H1 (cell line): Measurements from ENCODE around the gene KCNQ2. TPM values are rescaled to one million over a fixed set of nuclear protein-coding genes. Genes with fewer than 3 reads are reported as not detected.

Source experiments
- BRCA1 ChIP-seq: IDR thresholded peaks from 2 replicates; pipeline ENCODE4 v1.6.1; 2012; ENCODE audit warnings: low read depth, low read length, improper control_type of control experiment
- CHD1 ChIP-seq: IDR thresholded peaks from 2 replicates; pipeline ENCODE4 v1.6.1; 2012; ENCODE audit warnings: low read depth, low read length, improper control_type of control experiment
- JUN ChIP-seq: IDR thresholded peaks from 2 replicates; pipeline ENCODE4 v1.6.1; 2011; ENCODE audit warnings: low read depth, mild to moderate bottlenecking, improper control_type of control experiment, low read length
- RNF2 ChIP-seq: fragments of 200-900, 300-1000 bp; sonication (generic); IDR thresholded peaks from 2 replicates; pipeline ENCODE4 v1.7.1; 2016; ENCODE audit warnings: borderline replicate concordance, low read depth, mild to moderate bottlenecking, antibody characterized with exemption, low read length; ENCODE audit not compliant: poor library complexity, severe bottlenecking; ENCODE audit errors: missing control alignments
- SUZ12 ChIP-seq: fragments of 200-600 bp; sonication (generic); IDR thresholded peaks from 2 replicates; pipeline ENCODE4 v1.6.1; 2012; ENCODE audit warnings: mild to moderate bottlenecking, inconsistent platforms, low read length, moderate library complexity, mixed read lengths
- polyA plus RNA-seq, 7 experiments: library from polyadenylated mRNA; depleted of rRNA in 3 of 7; stranded (reverse) in 5 of 7; unstranded in 2 of 7; fragments of >200 nt in 5 of 7; fragments of 200-250 nt in 2 of 7; gene quantifications; 1 replicate in 5 of 7; 2 replicates in 1 of 7; 4 replicates in 1 of 7; pipeline versions ENCODE4 v1.2.1 to v1.2.3, GENCODE V29; 2011 to 2013; ENCODE audit warnings: missing spikeins in 2 of 7, mixed read lengths in 2 of 7
- total RNA-seq: library from RNA; stranded (reverse); fragmentation: NEBNext Ultra II Directional; extraction: Animal tissue kit (Norgen Biotek cat#: 25700); gene quantifications from 2 replicates; pipeline ENCODE4 v1.2.1, GENCODE V29; 2021

The KCNQ2 gene
- total and polyA plus RNA-seq, 2 of the 8 experiments (the other 6 are each of a cell fraction or from before 2014, with no cell fraction given) = 82.6 to 243 TPM

- no peak for TF ChIP-seq RNF2
- TF ChIP-seq SUZ12 = no peak
- no peak for TF ChIP-seq BRCA1
- TF ChIP-seq CHD1 = no peak
- TF ChIP-seq JUN = no peak
Measured at GRCh38 chr20:63382551-63383300, 89.7 kb downstream of the KCNQ2 start (continued).
